Transverse colon (tissue), 4 donors: ENCODE measurements around the gene FAM107B. TPM values are rescaled to one million over a fixed set of nuclear protein-coding genes. Genes with fewer than 3 reads are reported as not detected.

ENCODE experiments used
- DNase-seq: peaks from one replicate; pipeline ENCODE4 v3.0.0-alpha.2; 2019
- H3K27ac ChIP-seq, 4 donors: fragments of 200-600 bp; sonication (generic); 2 replicates each; pipeline ENCODE4 v1.5.1; 2016 to 2018; ENCODE audit warnings: inconsistent platforms in 4 of 4
- H3K27me3 ChIP-seq: fragments of 200-600 bp; sonication (generic); 2 replicates; pipeline ENCODE4 v1.5.1; 2017; ENCODE audit warnings: inconsistent platforms
- H3K36me3 ChIP-seq, 4 donors: fragments of 200-600 bp; sonication (generic); 2 replicates each; pipeline ENCODE4 v1.5.1; 2017 to 2019; ENCODE audit warnings: inconsistent platforms in 4 of 4
- H3K4me1 ChIP-seq, 4 donors: fragments of 200-600 bp; sonication (generic); 2 replicates each; pipeline ENCODE4 v1.5.1; 2017 to 2020; ENCODE audit warnings: inconsistent platforms in 4 of 4
- H3K4me3 ChIP-seq, 4 donors: fragments of 200-600 bp; sonication (generic); 1 replicate in 1 of 4; 2 replicates in 3 of 4; pipeline versions ENCODE4 v1.5.1 to v1.6.1; 2017 to 2019; ENCODE audit warnings: inconsistent platforms in 4 of 4
- H3K9me3 ChIP-seq, 2 donors: fragments of 200-600 bp; sonication (generic); 2 replicates each; pipeline ENCODE4 v1.5.1; 2017 to 2019; ENCODE audit warnings: inconsistent platforms in 2 of 2
- CTCF ChIP-seq, 5 experiments: fragments of 200-600 bp in 3 of 5; fragments of 450-650 bp in 2 of 5; sonication (generic) in 3 of 5; IDR thresholded peaks; 1 replicate in 2 of 5; 2 replicates in 3 of 5; pipeline ENCODE4 v1.5.1; 2016 to 2017; ENCODE audit warnings: antibody characterized with exemption in 5 of 5, inconsistent platforms in 3 of 5, mild to moderate bottlenecking in 2 of 5, moderate library complexity in 1 of 5
- EP300 ChIP-seq: sonication (generic); formaldehyde crosslinking; IDR thresholded peaks from one replicate; pipeline ENCODE4 v1.6.1; 2017; ENCODE audit warnings: antibody characterized with exemption, low read depth
- POLR2A ChIP-seq: fragments of 450-650 bp; IDR thresholded peaks from one replicate; pipeline ENCODE4 v1.6.1; 2016; ENCODE audit warnings: antibody characterized with exemption, mild to moderate bottlenecking, moderate library complexity
- POLR2AphosphoS5 ChIP-seq, 3 donors: sonication (generic); formaldehyde crosslinking; IDR thresholded peaks; one replicate each; pipeline ENCODE4 v1.6.1; 2016; ENCODE audit warnings: antibody characterized with exemption in 3 of 3
- WGBS, 2 donors: methylation state at CpG; one replicate each; pipeline ENCODE4 v1.1.5; 2018; ENCODE audit warnings: low coverage in 1 of 2; 5-methylcytosine and 5-hydroxymethylcytosine counted together
- in situ Hi-C, 4 donors: fragments of 200-750 bp; cut with MboI; loops; one replicate each; pipeline versions ENCODE4 v1.15.0 to v1.15.1; 2017; ENCODE audit warnings: low sequenced_read_pairs in 3 of 4, low pct_ligation_motif_present in 1 of 4, low pct_unique_long_range_greater_than_20kb in 1 of 4
- intact Hi-C: fragments of 100-400 bp; cut with DNase I; formaldehyde crosslinking; loops from one replicate; pipeline ENCODE4 v1.15.1; 2023; ENCODE audit warnings: low total_unique reads
- small RNA-seq, 4 donors: library from RNA; depleted of rRNA; stranded (forward); fragments of <200 nt; gene quantifications; one replicate each; pipeline ENCODE3, GENCODE V24; 2016
- total RNA-seq, 4 donors: library from RNA; depleted of rRNA; stranded (reverse); fragments of >200 nt; gene quantifications; one replicate each; pipeline ENCODE4 v1.1.0, GENCODE V29; 2016

FAM107B gene
- total RNA-seq, 4 donors from 2014 or later: 23.9 to 71.0 (median 52.8) TPM

DNA sequence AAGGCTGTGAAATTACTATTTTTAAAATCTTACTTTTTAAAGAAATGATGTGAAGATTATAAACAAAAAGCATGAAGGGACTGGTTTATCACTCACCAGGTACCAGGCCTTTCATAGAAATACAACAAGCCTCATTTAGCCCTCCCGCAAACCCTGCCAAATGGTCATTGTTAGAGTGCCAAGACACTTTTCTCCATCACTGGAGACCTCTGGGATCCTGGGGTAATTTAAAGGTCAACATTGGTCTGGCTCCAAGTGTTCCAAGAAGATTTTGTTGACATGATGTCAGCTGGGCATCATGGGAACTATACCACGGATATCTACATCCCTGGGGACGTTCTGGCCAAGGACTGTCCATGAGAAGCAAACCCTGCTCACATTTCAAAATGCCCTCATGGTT is 306.0 kb downstream of the FAM107B start:
- Histone ChIP-seq H3K27ac (no peak overlapping the region), H3K36me3 (no peaks in the 10 kb centered on the region), H3K4me1 (no peaks in the 10 kb centered on the region), H3K9me3 (no peaks in the 10 kb centered on the region), H3K4me3 (no peak overlapping the region), H3K27me3 (no peaks in the 10 kb centered on the region)
- in situ Hi-C loops: loop anchor here in 2 of 4 donors (10.0 to 25.0 kb wide), 2 partner anchors 256 to 264 kb away; no protein-coding TSS in a partner anchor
- WGBS, 2 donors: 73 to 100% methylated on average over 1 to 3 of the region's 3 CpGs
- intact Hi-C loops: no loop called here
- TF ChIP-seq EP300 (no peak), POLR2A (no peak), POLR2AphosphoS5 (IDR thresholded peaks at IDR 0.05) (no peak), CTCF (IDR thresholded peaks at IDR 0.05) (no peak)
- no peak for DNase-seq

Small RNA genes within 50 kb of the gene (small RNA-seq; reads per million reads assigned to genes)
- 0 to 0.36 (median 0.14) reads per million in 4 donors for gene RNA5SP302

Other genes starting within 250 kb of the FAM107B start
- gene CDNF, start 63.1 kb upstream of the FAM107B start, total RNA-seq: 1 to 10 TPM in 2 of 4 donors, not detected in 2; 2.2 to 2.5 TPM
- gene HSPA14, start 63.4 kb upstream of the FAM107B start, total RNA-seq: 10 to 100 TPM in 2 of 4 donors, 1 to 10 TPM in 2; 6.7 to 15.4 (median 8.7) TPM
- gene MSANTD7, start 63.4 kb upstream of the FAM107B start, total RNA-seq: 10 to 100 TPM; 11.5 to 19.8 (median 14.0) TPM
- gene SUV39H2, start 104.0 kb upstream of the FAM107B start, total RNA-seq: 1 to 10 TPM in 3 of 4 donors, under 1 TPM in 1; 0.60 to 4.6 (median 3.0) TPM
- gene DCLRE1C, start 179.2 kb upstream of the FAM107B start, total RNA-seq: 10 to 100 TPM in 3 of 4 donors, 1 to 10 TPM in 1; 10.0 to 61.3 (median 13.8) TPM
- gene MEIG1, start 184.5 kb upstream of the FAM107B start, total RNA-seq: not detected